Measurements from ENCODE around the gene CYSLTR2. TPM values are rescaled to one million over a fixed set of nuclear protein-coding genes. Genes with fewer than 3 reads are reported as not detected.

CYSLTR2 gene
- total RNA-seq, 1 donor from 2014 or later: 2.1 TPM

DNA sequence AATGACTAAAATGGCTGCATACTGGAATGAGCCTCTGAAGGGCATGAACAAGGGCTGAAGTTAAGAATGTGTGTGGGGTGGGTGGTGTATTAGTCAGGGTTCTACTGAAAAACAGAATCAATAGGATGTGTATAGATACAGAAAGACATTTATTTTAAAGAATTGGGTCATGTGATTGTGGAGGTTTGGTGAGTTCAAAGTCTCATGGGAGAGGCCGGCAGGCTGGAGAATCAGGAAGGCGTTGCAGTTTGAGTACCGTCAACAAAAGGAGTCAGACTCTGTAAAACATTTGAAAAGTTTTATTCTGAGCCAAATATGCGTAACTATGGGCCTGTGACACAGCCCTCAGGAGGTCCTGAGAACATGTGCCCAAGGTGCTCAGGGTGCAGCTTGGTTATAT, 24.5 kb upstream of the CYSLTR2 start:
- DNase-seq (ENCODE audit: low read depth): no peak
- Mint-ChIP-seq H3K27ac (ENCODE audit: unreplicated experiment) (no peak overlapping the region), H3K27me3 (ENCODE audit: low read depth, unreplicated experiment) (no peaks in the 10 kb centered on the region), H3K4me1 (ENCODE audit: low read depth, unreplicated experiment) (peaks cover 24% of the 10 kb centered on the region), H3K36me3 (ENCODE audit: low read depth, unreplicated experiment) (peaks cover 2% of the 10 kb centered on the region), H3K9me3 (ENCODE audit: unreplicated experiment) (peaks cover 4% of the 10 kb centered on the region), H3K4me3 (ENCODE audit: unreplicated experiment) (no peak overlapping the region)
- Histone ChIP-seq H3K27ac (ENCODE audit: low read depth, low read length) (no peak overlapping the region), H2AFZ (ENCODE audit: low read depth, low read length) (no peak overlapping the region), H3K36me3 (ENCODE audit: insufficient read depth, low read length) (no peaks in the 10 kb centered on the region), H3K9me3 (ENCODE audit: insufficient read depth, low read depth, low read length) (no peaks in the 10 kb centered on the region), H3K4me2 (ENCODE audit: low read length) (no peak overlapping the region), H3K9ac (ENCODE audit: low read length) (no peak overlapping the region), H3K4me1 (ENCODE audit: insufficient read depth, low read length) (peaks cover 18% of the 10 kb centered on the region), H4K20me1 (ENCODE audit: insufficient read depth, low read length) (no peaks in the 10 kb centered on the region), H3K4me3 (ENCODE audit: insufficient read depth, low read depth, low read length) (no peak overlapping the region), H3K79me2 (ENCODE audit: insufficient read depth, low read length) (no peaks in the 10 kb centered on the region), H3K27me3 (ENCODE audit: insufficient read depth, low read length) (no peaks in the 10 kb centered on the region)
- FAIRE-seq: no peak
- no peak for TF ChIP-seq EZH2 (IDR thresholded peaks at IDR 0.05; ENCODE audit: insufficient read depth, low read length)
- TF ChIP-seq, protein P1, sequence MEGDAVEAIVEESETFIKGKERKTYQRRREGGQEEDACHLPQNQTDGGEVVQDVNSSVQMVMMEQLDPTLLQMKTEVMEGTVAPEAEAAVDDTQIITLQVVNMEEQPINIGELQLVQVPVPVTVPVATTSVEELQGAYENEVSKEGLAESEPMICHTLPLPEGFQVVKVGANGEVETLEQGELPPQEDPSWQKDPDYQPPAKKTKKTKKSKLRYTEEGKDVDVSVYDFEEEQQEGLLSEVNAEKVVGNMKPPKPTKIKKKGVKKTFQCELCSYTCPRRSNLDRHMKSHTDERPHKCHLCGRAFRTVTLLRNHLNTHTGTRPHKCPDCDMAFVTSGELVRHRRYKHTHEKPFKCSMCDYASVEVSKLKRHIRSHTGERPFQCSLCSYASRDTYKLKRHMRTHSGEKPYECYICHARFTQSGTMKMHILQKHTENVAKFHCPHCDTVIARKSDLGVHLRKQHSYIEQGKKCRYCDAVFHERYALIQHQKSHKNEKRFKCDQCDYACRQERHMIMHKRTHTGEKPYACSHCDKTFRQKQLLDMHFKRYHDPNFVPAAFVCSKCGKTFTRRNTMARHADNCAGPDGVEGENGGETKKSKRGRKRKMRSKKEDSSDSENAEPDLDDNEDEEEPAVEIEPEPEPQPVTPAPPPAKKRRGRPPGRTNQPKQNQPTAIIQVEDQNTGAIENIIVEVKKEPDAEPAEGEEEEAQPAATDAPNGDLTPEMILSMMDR (IDR thresholded peaks at IDR 0.05; ENCODE audit: insufficient read depth, low read depth, low read length): no peak

DNA sequence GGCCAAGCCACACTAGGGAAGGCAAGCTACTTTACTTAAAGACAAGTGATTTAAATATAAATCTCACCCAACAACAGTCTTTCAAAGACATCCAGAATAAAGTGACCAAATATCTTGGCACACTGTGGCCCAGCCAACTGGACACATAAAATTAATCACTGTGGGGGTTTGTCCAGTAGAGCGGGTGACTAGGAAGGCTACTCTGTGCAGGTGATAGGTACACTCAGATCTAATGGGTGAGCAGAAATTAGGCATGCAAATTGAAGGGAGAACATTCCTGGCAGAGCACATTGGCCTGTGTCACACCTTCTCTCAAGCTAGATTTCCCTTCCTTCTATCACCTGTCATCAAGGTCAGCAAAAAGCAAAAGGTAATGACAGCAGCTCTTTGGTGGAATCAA, 23.4 kb upstream of the CYSLTR2 start:
- H3K27me3 Mint-ChIP-seq (ENCODE audit: low read depth, unreplicated experiment): no peaks in the 10 kb centered on the region
- no peak overlapping the region for H3K27ac ChIP-seq (ENCODE audit: low read depth, low read length)
- no peaks in the 10 kb centered on the region for H3K27me3 ChIP-seq (ENCODE audit: insufficient read depth, low read length)
- H2AFZ ChIP-seq (ENCODE audit: low read depth, low read length): no peak overlapping the region
- H3K9me3 ChIP-seq (ENCODE audit: insufficient read depth, low read depth, low read length): no peaks in the 10 kb centered on the region
- peaks cover 4% of the 10 kb centered on the region for H3K9me3 Mint-ChIP-seq (ENCODE audit: unreplicated experiment)
- H3K4me1 Mint-ChIP-seq (ENCODE audit: low read depth, unreplicated experiment): peaks cover 23% of the 10 kb centered on the region
- FAIRE-seq (no peak), DNase-seq (ENCODE audit: low read depth) (no peak)
- no peaks in the 10 kb centered on the region for H3K36me3 ChIP-seq (ENCODE audit: insufficient read depth, low read length)
- TF ChIP-seq, protein P1 (IDR thresholded peaks at IDR 0.05; ENCODE audit: insufficient read depth, low read depth, low read length): no peak
- no peak for TF ChIP-seq EZH2 (IDR thresholded peaks at IDR 0.05; ENCODE audit: insufficient read depth, low read length)
- no peak overlapping the region for H3K4me2 ChIP-seq (ENCODE audit: low read length)
- no peak overlapping the region for H3K4me3 ChIP-seq (ENCODE audit: insufficient read depth, low read depth, low read length)
- no peak overlapping the region for H3K4me3 Mint-ChIP-seq (ENCODE audit: unreplicated experiment)
- H3K27ac Mint-ChIP-seq (ENCODE audit: unreplicated experiment): peak overlapping the region; percentile 49
- no peaks in the 10 kb centered on the region for H3K79me2 ChIP-seq (ENCODE audit: insufficient read depth, low read length)
- H3K9ac ChIP-seq (ENCODE audit: low read length): no peak overlapping the region
- H3K4me1 ChIP-seq (ENCODE audit: insufficient read depth, low read length): peaks cover 18% of the 10 kb centered on the region
- peaks cover 2% of the 10 kb centered on the region for H3K36me3 Mint-ChIP-seq (ENCODE audit: low read depth, unreplicated experiment)
- no peaks in the 10 kb centered on the region for H4K20me1 ChIP-seq (ENCODE audit: insufficient read depth, low read length)

- H3K4me1 Mint-ChIP-seq (ENCODE audit: low read depth, unreplicated experiment): peaks cover 20% of the 10 kb centered on the region
- H3K9me3 Mint-ChIP-seq (ENCODE audit: unreplicated experiment): peaks cover 4% of the 10 kb centered on the region
- H3K27ac ChIP-seq (ENCODE audit: low read depth, low read length): no peak overlapping the region
- peaks cover 13% of the 10 kb centered on the region for H3K4me1 ChIP-seq (ENCODE audit: insufficient read depth, low read length)
- H4K20me1 ChIP-seq (ENCODE audit: insufficient read depth, low read length): no peaks in the 10 kb centered on the region
- no peaks in the 10 kb centered on the region for H3K27me3 Mint-ChIP-seq (ENCODE audit: low read depth, unreplicated experiment)
- H3K36me3 Mint-ChIP-seq (ENCODE audit: low read depth, unreplicated experiment): peaks cover 2% of the 10 kb centered on the region
- no peak overlapping the region for H3K27ac Mint-ChIP-seq (ENCODE audit: unreplicated experiment)
- no peak overlapping the region for H2AFZ ChIP-seq (ENCODE audit: low read depth, low read length)
- no peak overlapping the region for H3K4me3 Mint-ChIP-seq (ENCODE audit: unreplicated experiment)
- H3K9ac ChIP-seq (ENCODE audit: low read length): no peak overlapping the region
- H3K79me2 ChIP-seq (ENCODE audit: insufficient read depth, low read length): no peaks in the 10 kb centered on the region
- TF ChIP-seq, protein P1 (IDR thresholded peaks at IDR 0.05; ENCODE audit: insufficient read depth, low read depth, low read length): no peak
- TF ChIP-seq EZH2 (IDR thresholded peaks at IDR 0.05; ENCODE audit: insufficient read depth, low read length): no peak
- FAIRE-seq (no peak), DNase-seq (ENCODE audit: low read depth) (no peak)
- H3K27me3 ChIP-seq (ENCODE audit: insufficient read depth, low read length): no peaks in the 10 kb centered on the region
- H3K4me2 ChIP-seq (ENCODE audit: low read length): no peak overlapping the region
- no peak overlapping the region for H3K4me3 ChIP-seq (ENCODE audit: insufficient read depth, low read depth, low read length)
- no peaks in the 10 kb centered on the region for H3K36me3 ChIP-seq (ENCODE audit: insufficient read depth, low read length)
- no peaks in the 10 kb centered on the region for H3K9me3 ChIP-seq (ENCODE audit: insufficient read depth, low read depth, low read length)
Measured at GRCh38 chr13:48630773-48631172, 23.0 kb upstream of the CYSLTR2 start.
